HepG2 (cell line): ENCODE results near the gene GATM.

Experiments
- CTCF ChIP-seq: sonication (generic); formaldehyde crosslinking; IDR thresholded peaks from 2 replicates; pipeline ENCODE4 v1.5.0; 2020; ENCODE audit warnings: mild to moderate bottlenecking, missing genetic modification reagents, moderate library complexity
- PAWR ChIP-seq: sonication (generic); formaldehyde crosslinking; IDR thresholded peaks from 2 replicates; pipeline ENCODE4 v1.4.0; 2020; ENCODE audit warnings: missing genetic modification reagents, mild to moderate bottlenecking, borderline replicate concordance
- RBM22 ChIP-seq: fragments of 200-400 bp; formaldehyde crosslinking; optimal IDR thresholded peaks from 2 replicates; pipeline ENCODE3; 2017; ENCODE audit warnings: mild to moderate bottlenecking, low read length, moderate library complexity
- RFX5 ChIP-seq: IDR thresholded peaks from 2 replicates; pipeline ENCODE4 v1.6.1; 2011; ENCODE audit warnings: low read depth, low read length, improper control_type of control experiment

- TF ChIP-seq PAWR, result no peak
- no peak for TF ChIP-seq RFX5
- no peak for TF ChIP-seq RBM22
- TF ChIP-seq CTCF (CRISPR knock-in tag), result no peak
Observed at GRCh38 chr15:45384700-45385099, 6.4 kb upstream of the GATM start.
